HEK293 (cell line): Measurements from ENCODE around the gene SKAP1.

Source experiments
- GLIS2 ChIP-seq: fragments of 450-650 bp; formaldehyde crosslinking; IDR thresholded peaks from 2 replicates; pipeline ENCODE4 v1.5.1; 2016; ENCODE audit warnings: missing biosample characterization, missing genetic modification characterization
- HOXC10 ChIP-seq: sonication (generic); formaldehyde crosslinking; IDR thresholded peaks from 2 replicates; pipeline ENCODE4 v1.8.1; 2023; ENCODE audit warnings: mild to moderate bottlenecking, missing genetic modification reagents
- INSM2 ChIP-seq: fragments of 450-650 bp; formaldehyde crosslinking; IDR thresholded peaks from 2 replicates; pipeline ENCODE4 v1.5.1; 2016; ENCODE audit warnings: missing biosample characterization, missing genetic modification characterization
- PBX3 ChIP-seq: sonication (generic); formaldehyde crosslinking; IDR thresholded peaks from 2 replicates; pipeline ENCODE4 v1.8.1; 2022; ENCODE audit warnings: mild to moderate bottlenecking, moderate library complexity, missing genetic modification reagents
- PRDM6 ChIP-seq: fragments of 450-650 bp; formaldehyde crosslinking; IDR thresholded peaks from 2 replicates; pipeline ENCODE4 v1.5.1; 2017; ENCODE audit warnings: missing biosample characterization, missing genetic modification characterization
- SP7 ChIP-seq: fragments of 450-650 bp; formaldehyde crosslinking; IDR thresholded peaks from 2 replicates; pipeline ENCODE4 v1.5.1; 2016; ENCODE audit warnings: missing biosample characterization, missing genetic modification characterization
- YY1 ChIP-seq: fragments of 450-650 bp; formaldehyde crosslinking; IDR thresholded peaks from 2 replicates; pipeline ENCODE4 v1.5.1; 2018; ENCODE audit warnings: missing biosample characterization, missing genetic modification characterization
- ZBTB26 ChIP-seq: fragments of 450-650 bp; formaldehyde crosslinking; optimal IDR thresholded peaks from 2 replicates; pipeline ENCODE3; 2016; ENCODE audit warnings: missing biosample characterization, mild to moderate bottlenecking, missing genetic modification characterization
- ZFP41 ChIP-seq: fragments of 450-650 bp; formaldehyde crosslinking; IDR thresholded peaks from 2 replicates; pipeline ENCODE4 v1.5.1; 2016; ENCODE audit warnings: missing biosample characterization, missing genetic modification characterization, borderline replicate concordance
- ZNF138 ChIP-seq: fragments of 450-650 bp; formaldehyde crosslinking; IDR thresholded peaks from 2 replicates; pipeline ENCODE4 v1.5.1; 2016; ENCODE audit warnings: missing biosample characterization, missing genetic modification characterization, borderline replicate concordance
- ZNF214 ChIP-seq: fragments of 450-650 bp; formaldehyde crosslinking; IDR thresholded peaks from 2 replicates; pipeline ENCODE4 v1.5.1; 2017; ENCODE audit warnings: missing biosample characterization, mild to moderate bottlenecking, missing genetic modification characterization, borderline replicate concordance
- ZNF223 ChIP-seq: fragments of 450-650 bp; formaldehyde crosslinking; IDR thresholded peaks from 2 replicates; pipeline ENCODE4 v1.5.1; 2016; ENCODE audit warnings: missing biosample characterization, missing genetic modification characterization
- ZNF248 ChIP-seq: fragments of 450-650 bp; formaldehyde crosslinking; IDR thresholded peaks from 2 replicates; pipeline ENCODE4 v1.5.1; 2017; ENCODE audit warnings: missing biosample characterization, missing genetic modification characterization
- ZNF292 ChIP-seq: fragments of 450-650 bp; formaldehyde crosslinking; IDR thresholded peaks from 2 replicates; pipeline ENCODE4 v1.5.1; 2016; ENCODE audit warnings: low read depth, missing biosample characterization, missing genetic modification characterization, borderline replicate concordance
- ZNF48 ChIP-seq: fragments of 450-650 bp; formaldehyde crosslinking; IDR thresholded peaks from 2 replicates; pipeline ENCODE4 v1.5.1; 2016; ENCODE audit warnings: missing biosample characterization, missing genetic modification characterization
- ZNF555 ChIP-seq: fragments of 450-650 bp; formaldehyde crosslinking; conservative IDR thresholded peaks from 2 replicates; pipeline ENCODE4 v1.5.1; 2017; ENCODE audit warnings: missing biosample characterization, mild to moderate bottlenecking, missing genetic modification characterization, inconsistent platforms
- ZNF621 ChIP-seq: fragments of 450-650 bp; formaldehyde crosslinking; IDR thresholded peaks from 2 replicates; pipeline ENCODE4 v1.5.1; 2017; ENCODE audit warnings: missing biosample characterization, missing genetic modification characterization
- ZNF639 ChIP-seq: fragments of 450-650 bp; formaldehyde crosslinking; IDR thresholded peaks from 2 replicates; pipeline ENCODE4 v1.5.1; 2016; ENCODE audit warnings: missing biosample characterization, missing genetic modification characterization
- ZNF654 ChIP-seq: fragments of 450-650 bp; formaldehyde crosslinking; IDR thresholded peaks from 2 replicates; pipeline ENCODE4 v1.5.1; 2016; ENCODE audit warnings: low read depth, missing biosample characterization, missing genetic modification characterization
- ZNF792 ChIP-seq: fragments of 450-650 bp; formaldehyde crosslinking; IDR thresholded peaks from 2 replicates; pipeline ENCODE4 v1.5.1; 2016; ENCODE audit warnings: missing biosample characterization, missing genetic modification characterization
- ZNF830 ChIP-seq: fragments of 450-650 bp; IDR thresholded peaks from 2 replicates; pipeline ENCODE4 v1.5.0; 2018; ENCODE audit warnings: missing biosample characterization, missing genetic modification characterization, low read depth, mild to moderate bottlenecking, moderate library complexity
- ZSCAN16 ChIP-seq: fragments of 450-650 bp; formaldehyde crosslinking; IDR thresholded peaks from 2 replicates; pipeline ENCODE4 v1.5.1; 2016; ENCODE audit warnings: missing biosample characterization, missing genetic modification characterization
- TF ChIP-seq, protein P1 (sequence below): fragments of 450-650 bp; formaldehyde crosslinking; IDR thresholded peaks from 2 replicates; pipeline ENCODE4 v1.5.1; 2016; ENCODE audit warnings: missing biosample characterization, missing genetic modification characterization
- TF ChIP-seq, protein P2 (sequence below): fragments of 450-650 bp; formaldehyde crosslinking; IDR thresholded peaks from 2 replicates; pipeline ENCODE4 v1.5.0; 2017; ENCODE audit warnings: missing biosample characterization, missing genetic modification characterization, borderline replicate concordance
- TF ChIP-seq, protein P3 (sequence below): fragments of 450-650 bp; formaldehyde crosslinking; IDR thresholded peaks from 2 replicates; pipeline ENCODE4 v1.5.1; 2016; ENCODE audit warnings: missing biosample characterization, missing genetic modification characterization

The SKAP1 gene

DNA sequence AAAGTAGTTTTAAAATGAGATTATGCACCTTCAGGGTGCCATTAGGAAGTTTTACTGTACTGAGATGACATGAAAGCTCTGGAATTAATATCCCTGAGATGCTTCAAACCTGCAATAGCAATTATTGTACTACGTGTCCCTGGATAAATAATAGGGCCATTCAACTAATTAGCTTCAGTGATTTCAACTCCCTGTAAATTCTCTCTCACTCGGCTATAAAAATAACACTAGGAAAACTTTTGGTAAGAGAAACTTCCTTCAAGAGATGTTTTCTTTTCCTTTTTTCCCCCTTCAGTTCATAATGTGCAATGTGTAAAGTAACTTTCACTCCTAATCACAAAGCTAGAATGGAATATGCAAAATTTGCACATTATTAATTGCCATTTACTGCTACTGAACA is 176.0 kb downstream of the SKAP1 start (continued):
- TF ChIP-seq INSM2 (tag by site-specific recombination) (0 out of 2 replicates have a peak, but pooled peaks have one; percentile 14), GLIS2 (no peak), ZNF138 (tag by site-specific recombination) (no peak), ZNF214 (tag by site-specific recombination) (no peak), ZNF639 (tag by site-specific recombination) (no peak), PBX3 (CRISPR knock-in tag) (no peak), ZNF48 (tag by site-specific recombination) (no peak), SP7 (tag by site-specific recombination) (peak; percentile 26; the same call in 1 of the 2 replicates), ZNF792 (tag by site-specific recombination) (no peak), ZSCAN16 (no peak), ZNF223 (no peak), HOXC10 (CRISPR knock-in tag) (no peak), ZFP41 (no peak), ZNF830 (tag by site-specific recombination) (no peak), ZNF621 (tag by site-specific recombination) (no peak), ZNF654 (tag by site-specific recombination) (no peak), ZNF555 (no peak), ZBTB26 (tag by site-specific recombination) (no peak), PRDM6 (tag by site-specific recombination) (peak; percentile 98), YY1 (tag by site-specific recombination) (no peak), ZNF292 (tag by site-specific recombination) (no peak), ZNF248 (no peak)
- TF ChIP-seq, protein P1, sequence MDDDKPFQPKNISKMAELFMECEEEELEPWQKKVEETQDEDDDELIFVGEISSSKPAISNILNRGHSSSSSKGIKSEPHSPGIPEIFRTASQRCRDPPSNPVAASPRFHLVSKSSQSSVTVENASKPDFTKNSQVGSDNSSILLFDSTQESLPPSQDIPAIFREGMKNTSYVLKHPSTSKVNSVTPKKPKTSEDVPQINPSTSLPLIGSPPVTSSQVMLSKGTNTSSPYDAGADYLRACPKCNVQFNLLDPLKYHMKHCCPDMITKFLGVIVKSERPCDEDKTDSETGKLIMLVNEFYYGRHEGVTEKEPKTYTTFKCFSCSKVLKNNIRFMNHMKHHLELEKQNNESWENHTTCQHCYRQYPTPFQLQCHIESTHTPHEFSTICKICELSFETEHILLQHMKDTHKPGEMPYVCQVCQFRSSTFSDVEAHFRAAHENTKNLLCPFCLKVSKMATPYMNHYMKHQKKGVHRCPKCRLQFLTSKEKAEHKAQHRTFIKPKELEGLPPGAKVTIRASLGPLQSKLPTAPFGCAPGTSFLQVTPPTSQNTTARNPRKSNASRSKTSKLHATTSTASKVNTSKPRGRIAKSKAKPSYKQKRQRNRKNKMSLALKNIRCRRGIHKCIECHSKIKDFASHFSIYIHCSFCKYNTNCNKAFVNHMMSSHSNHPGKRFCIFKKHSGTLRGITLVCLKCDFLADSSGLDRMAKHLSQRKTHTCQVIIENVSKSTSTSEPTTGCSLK (tag by site-specific recombination), result no peak
- TF ChIP-seq, protein P2, sequence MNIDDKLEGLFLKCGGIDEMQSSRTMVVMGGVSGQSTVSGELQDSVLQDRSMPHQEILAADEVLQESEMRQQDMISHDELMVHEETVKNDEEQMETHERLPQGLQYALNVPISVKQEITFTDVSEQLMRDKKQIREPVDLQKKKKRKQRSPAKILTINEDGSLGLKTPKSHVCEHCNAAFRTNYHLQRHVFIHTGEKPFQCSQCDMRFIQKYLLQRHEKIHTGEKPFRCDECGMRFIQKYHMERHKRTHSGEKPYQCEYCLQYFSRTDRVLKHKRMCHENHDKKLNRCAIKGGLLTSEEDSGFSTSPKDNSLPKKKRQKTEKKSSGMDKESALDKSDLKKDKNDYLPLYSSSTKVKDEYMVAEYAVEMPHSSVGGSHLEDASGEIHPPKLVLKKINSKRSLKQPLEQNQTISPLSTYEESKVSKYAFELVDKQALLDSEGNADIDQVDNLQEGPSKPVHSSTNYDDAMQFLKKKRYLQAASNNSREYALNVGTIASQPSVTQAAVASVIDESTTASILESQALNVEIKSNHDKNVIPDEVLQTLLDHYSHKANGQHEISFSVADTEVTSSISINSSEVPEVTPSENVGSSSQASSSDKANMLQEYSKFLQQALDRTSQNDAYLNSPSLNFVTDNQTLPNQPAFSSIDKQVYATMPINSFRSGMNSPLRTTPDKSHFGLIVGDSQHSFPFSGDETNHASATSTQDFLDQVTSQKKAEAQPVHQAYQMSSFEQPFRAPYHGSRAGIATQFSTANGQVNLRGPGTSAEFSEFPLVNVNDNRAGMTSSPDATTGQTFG (tag by site-specific recombination), result no peak
- TF ChIP-seq, protein P3, sequence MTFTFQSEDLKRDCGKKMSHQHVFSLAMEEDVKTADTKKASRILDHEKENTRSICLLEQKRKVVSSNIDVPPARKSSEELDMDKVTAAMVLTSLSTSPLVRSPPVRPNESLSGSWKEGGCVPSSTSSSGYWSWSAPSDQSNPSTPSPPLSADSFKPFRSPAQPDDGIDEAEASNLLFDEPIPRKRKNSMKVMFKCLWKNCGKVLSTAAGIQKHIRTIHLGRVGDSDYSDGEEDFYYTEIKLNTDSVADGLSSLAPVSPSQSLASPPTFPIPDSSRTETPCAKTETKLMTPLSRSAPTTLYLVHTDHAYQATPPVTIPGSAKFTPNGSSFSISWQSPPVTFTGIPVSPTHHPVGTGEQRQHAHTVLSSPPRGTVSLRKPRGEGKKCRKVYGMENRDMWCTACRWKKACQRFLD (tag by site-specific recombination), result no peak
